Thyroid gland (tissue), 4 donors: Measurements from ENCODE around the gene ZC3H12A.

Experiments
- CTCF ChIP-seq, 6 experiments: fragments of 200-600 bp in 3 of 6; fragments of 450-650 bp in 3 of 6; sonication (generic) in 3 of 6; IDR thresholded peaks; one replicate each; pipeline ENCODE4 v1.5.1; 2016 to 2019; ENCODE audit warnings: antibody characterized with exemption in 6 of 6, mild to moderate bottlenecking in 2 of 6, inconsistent platforms in 1 of 6, moderate library complexity in 1 of 6
- POLR2A ChIP-seq, 2 donors: fragments of 450-650 bp; IDR thresholded peaks; one replicate each; pipeline ENCODE4 v1.6.1; 2017; ENCODE audit warnings: antibody characterized with exemption in 2 of 2, mild to moderate bottlenecking in 2 of 2, moderate library complexity in 1 of 2

DNA sequence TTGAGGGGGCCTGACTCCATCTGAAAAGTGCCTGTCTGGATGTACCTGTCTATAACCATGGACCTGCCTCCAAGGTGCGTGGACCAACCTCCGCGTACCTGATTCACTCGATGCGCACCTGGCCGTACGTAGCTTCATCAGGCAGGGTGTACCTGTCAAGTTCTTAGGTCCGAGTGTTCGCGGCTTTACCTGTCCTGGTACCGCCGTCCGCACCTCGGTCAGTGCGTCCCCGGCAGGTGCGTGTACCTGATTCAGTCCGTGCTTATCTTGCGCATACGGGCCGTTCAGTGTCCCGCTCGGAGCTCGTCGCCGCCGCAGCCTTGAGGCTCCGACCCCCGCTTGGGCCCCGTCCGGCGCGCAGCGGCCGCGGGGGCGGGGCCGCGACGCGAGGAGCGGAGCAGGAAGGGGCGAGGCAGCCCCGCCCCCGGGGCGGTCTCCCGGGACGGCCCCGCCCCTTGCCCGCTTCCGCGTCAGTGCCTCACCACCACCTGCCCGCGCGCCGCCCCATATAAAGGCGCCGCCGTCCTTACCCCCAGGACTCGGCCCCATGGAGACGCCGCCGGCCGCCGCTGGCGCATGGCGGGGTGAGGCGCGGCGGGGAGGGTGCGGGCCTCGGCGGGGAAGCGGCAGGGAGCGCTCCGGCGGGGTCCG lies at the start of gene ZC3H12A:
- no peak for TF ChIP-seq CTCF (IDR thresholded peaks at IDR 0.05)
- TF ChIP-seq POLR2A (IDR thresholded peaks at IDR 0.05) = peak; percentile 93 to 97
